OCI-LY1 (cell line): Measurements from ENCODE around the gene TOR2A.

ENCODE experiments used
- EZH2 ChIP-seq: fragments of 200-600 bp; sonication (generic), shearing (Covaris generic); IDR thresholded peaks from 2 replicates; pipeline ENCODE4 v1.8.0; 2017; ENCODE audit warnings: borderline replicate concordance, mixed run types, mild to moderate bottlenecking, antibody characterized with exemption, low read length, moderate library complexity, mixed read lengths
- TF ChIP-seq, protein P1 (sequence below): fragments of 200-600 bp; sonication (generic), shearing (Covaris generic); IDR thresholded peaks from 2 replicates; pipeline ENCODE4 v1.5.1; 2017; ENCODE audit warnings: mild to moderate bottlenecking, antibody characterized with exemption, low read length, moderate library complexity, mixed read lengths

DNA sequence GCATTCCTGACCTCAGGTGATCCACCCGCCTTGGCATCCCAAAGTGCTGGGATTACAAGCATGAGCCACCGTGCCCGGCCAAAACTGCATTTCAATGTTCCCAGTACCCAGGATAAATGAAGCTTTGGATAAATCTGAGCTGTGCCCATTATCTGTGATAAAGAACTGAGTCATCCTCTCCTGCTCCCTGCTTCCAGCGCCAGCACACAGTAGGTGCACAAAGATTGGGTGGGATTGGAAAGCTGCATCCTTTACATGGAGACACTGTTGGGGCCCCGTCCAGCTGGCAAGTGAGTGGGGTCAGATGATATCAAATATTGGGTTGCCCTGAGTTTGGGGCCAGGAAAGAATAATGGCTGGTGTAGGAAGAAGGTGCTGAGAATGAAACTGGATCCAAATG, 26.0 kb upstream of the TOR2A start:
- TF ChIP-seq, protein P1, sequence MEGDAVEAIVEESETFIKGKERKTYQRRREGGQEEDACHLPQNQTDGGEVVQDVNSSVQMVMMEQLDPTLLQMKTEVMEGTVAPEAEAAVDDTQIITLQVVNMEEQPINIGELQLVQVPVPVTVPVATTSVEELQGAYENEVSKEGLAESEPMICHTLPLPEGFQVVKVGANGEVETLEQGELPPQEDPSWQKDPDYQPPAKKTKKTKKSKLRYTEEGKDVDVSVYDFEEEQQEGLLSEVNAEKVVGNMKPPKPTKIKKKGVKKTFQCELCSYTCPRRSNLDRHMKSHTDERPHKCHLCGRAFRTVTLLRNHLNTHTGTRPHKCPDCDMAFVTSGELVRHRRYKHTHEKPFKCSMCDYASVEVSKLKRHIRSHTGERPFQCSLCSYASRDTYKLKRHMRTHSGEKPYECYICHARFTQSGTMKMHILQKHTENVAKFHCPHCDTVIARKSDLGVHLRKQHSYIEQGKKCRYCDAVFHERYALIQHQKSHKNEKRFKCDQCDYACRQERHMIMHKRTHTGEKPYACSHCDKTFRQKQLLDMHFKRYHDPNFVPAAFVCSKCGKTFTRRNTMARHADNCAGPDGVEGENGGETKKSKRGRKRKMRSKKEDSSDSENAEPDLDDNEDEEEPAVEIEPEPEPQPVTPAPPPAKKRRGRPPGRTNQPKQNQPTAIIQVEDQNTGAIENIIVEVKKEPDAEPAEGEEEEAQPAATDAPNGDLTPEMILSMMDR, result no peak
- TF ChIP-seq EZH2, result no peak
